Measurements from ENCODE around the gene EXPH5.

GRCh38 chr11:108624196-108624925, 30.8 kb upstream of the EXPH5 start:
- TF ChIP-seq POLR2A (IDR thresholded peaks at IDR 0.05; ENCODE audit: low read depth, low read length) (no peak), GATA2 (IDR thresholded peaks at IDR 0.05; ENCODE audit: insufficient read depth, insufficient read length, low read depth, low read length) (no peak), POLR2AphosphoS5 (IDR thresholded peaks at IDR 0.05; ENCODE audit: insufficient read depth, low read depth, low read length) (no peak), MAX (IDR thresholded peaks at IDR 0.05; ENCODE audit: insufficient read depth, insufficient read length) (no peak), EZH2 (IDR thresholded peaks at IDR 0.05; ENCODE audit: borderline replicate concordance, low read depth, low read length, severe bottlenecking) (no peak), FOS (IDR thresholded peaks at IDR 0.05; ENCODE audit: borderline replicate concordance, insufficient read depth, low read length) (no peak)
- TF ChIP-seq, protein P1, sequence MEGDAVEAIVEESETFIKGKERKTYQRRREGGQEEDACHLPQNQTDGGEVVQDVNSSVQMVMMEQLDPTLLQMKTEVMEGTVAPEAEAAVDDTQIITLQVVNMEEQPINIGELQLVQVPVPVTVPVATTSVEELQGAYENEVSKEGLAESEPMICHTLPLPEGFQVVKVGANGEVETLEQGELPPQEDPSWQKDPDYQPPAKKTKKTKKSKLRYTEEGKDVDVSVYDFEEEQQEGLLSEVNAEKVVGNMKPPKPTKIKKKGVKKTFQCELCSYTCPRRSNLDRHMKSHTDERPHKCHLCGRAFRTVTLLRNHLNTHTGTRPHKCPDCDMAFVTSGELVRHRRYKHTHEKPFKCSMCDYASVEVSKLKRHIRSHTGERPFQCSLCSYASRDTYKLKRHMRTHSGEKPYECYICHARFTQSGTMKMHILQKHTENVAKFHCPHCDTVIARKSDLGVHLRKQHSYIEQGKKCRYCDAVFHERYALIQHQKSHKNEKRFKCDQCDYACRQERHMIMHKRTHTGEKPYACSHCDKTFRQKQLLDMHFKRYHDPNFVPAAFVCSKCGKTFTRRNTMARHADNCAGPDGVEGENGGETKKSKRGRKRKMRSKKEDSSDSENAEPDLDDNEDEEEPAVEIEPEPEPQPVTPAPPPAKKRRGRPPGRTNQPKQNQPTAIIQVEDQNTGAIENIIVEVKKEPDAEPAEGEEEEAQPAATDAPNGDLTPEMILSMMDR (IDR thresholded peaks at IDR 0.05; ENCODE audit: extremely low read depth in 1 of 2, insufficient read depth in 1 of 2, low read depth in 1 of 2, low read length in 2 of 2) = no peak
